HG02840 (cell line): Measurements from ENCODE around the gene QSOX2.

Experiments
- ATAC-seq: cut with Tn5 transposase; IDR thresholded peaks from one replicate; pipeline ENCODE4 v1.9.1; 2021; ENCODE audit warnings: mild to moderate bottlenecking, moderate library complexity, moderate number of reproducible peaks; ENCODE audit not compliant: unreplicated experiment, low FRiP score

Gene QSOX2

DNA sequence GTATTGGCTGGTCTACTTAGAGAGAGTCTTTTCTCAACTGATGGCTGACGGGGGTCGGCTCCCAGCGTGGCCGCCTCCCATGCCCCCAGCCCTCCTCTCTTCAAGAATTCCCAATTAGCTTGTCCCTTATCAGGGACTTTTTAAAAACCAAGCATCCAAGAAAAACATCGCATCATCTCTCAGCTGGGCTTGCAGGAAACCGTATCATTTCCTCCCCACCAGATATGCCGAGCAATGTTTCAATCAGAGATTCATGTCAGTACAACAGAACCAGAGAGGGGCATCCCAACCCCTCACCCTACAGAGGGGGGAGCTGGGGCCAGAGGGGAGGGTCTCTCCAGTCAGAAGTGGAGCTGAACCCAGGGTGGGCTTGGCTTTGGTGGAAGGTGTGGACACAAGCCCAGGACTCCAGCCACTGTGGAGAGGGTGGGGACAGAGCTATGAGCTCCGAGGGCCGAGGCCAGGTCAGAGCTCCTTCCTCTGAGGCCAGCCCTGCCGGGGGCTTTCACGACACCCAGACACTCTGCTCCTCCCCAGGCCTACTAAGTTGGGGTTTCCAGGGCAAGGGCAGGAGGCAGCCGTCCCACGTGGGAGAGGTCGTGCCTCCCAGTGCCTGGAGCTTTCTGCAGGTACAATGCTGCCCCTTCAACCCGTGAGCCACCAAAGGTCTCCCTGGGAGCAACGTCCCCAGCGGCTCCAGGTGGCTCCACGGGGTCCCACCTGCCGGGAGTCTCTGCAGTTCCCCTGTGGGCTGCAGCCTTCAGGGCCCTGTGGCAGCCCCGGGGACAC, 87.9 kb downstream of the QSOX2 start:
- no peak for ATAC-seq
